ENCODE data around the gene SHISA9. TPM values are rescaled to one million over a fixed set of nuclear protein-coding genes. Genes with fewer than 3 reads are reported as not detected.

The SHISA9 gene
- total RNA-seq, 2 experiments from 2014 or later: 0.02 TPM; not detected in 1

- DNase-seq (no peak), ATAC-seq (no peak)
- peaks cover 6% of the 10 kb centered on the region for H3K9me3 Mint-ChIP-seq (ENCODE audit: low read depth)
- H3K27ac Mint-ChIP-seq: no peak overlapping the region
- ChIA-PET CTCF (interaction anchor here (0.8 kb wide), 1 partner anchor 22 kb away, joined by 3 read pairs; no protein-coding TSS in a partner anchor), POLR2A (no interaction called here)
- no peaks in the 10 kb centered on the region for H3K36me3 Mint-ChIP-seq (ENCODE audit: low read depth)
- no peak overlapping the region for H3K4me3 Mint-ChIP-seq
- intact Hi-C loops (cut with DNase I, micrococcal nuclease): no loop called here
- H3K4me1 Mint-ChIP-seq: no peaks in the 10 kb centered on the region
- H3K27me3 Mint-ChIP-seq: peaks cover 2% of the 10 kb centered on the region
Measured at GRCh38 chr16:13061691-13062090, 160.3 kb downstream of the SHISA9 start.

- H3K27ac Mint-ChIP-seq: no peak overlapping the region
- no peak overlapping the region for H3K4me3 Mint-ChIP-seq
- H3K27me3 Mint-ChIP-seq: peaks cover 2% of the 10 kb centered on the region
- ChIA-PET POLR2A (no interaction called here), CTCF (interaction anchor here (0.8 kb wide), 1 partner anchor 22 kb away, joined by 3 read pairs; no protein-coding TSS in a partner anchor)
- no peak for DNase-seq
- intact Hi-C loops (cut with DNase I, micrococcal nuclease): no loop called here
- H3K9me3 Mint-ChIP-seq (ENCODE audit: low read depth): peaks cover 6% of the 10 kb centered on the region
- no peak for ATAC-seq
- H3K4me1 Mint-ChIP-seq: no peaks in the 10 kb centered on the region
- H3K36me3 Mint-ChIP-seq (ENCODE audit: low read depth): no peaks in the 10 kb centered on the region
Measured at GRCh38 chr16:13062219-13062618, 160.8 kb downstream of the SHISA9 start.

GRCh38 chr16:13063457-13063856, 162.1 kb downstream of the SHISA9 start:
- Mint-ChIP-seq H3K9me3 (ENCODE audit: low read depth) (peaks cover 6% of the 10 kb centered on the region), H3K4me3 (no peak overlapping the region), H3K4me1 (no peaks in the 10 kb centered on the region), H3K27me3 (peaks cover 1% of the 10 kb centered on the region), H3K27ac (no peak overlapping the region), H3K36me3 (ENCODE audit: low read depth) (no peaks in the 10 kb centered on the region)
- ChIA-PET POLR2A (no interaction called here), CTCF (no interaction called here)
- DNase-seq (no peak), ATAC-seq (no peak)
- intact Hi-C loops (cut with DNase I, micrococcal nuclease): no loop called here

- H3K4me3 Mint-ChIP-seq: no peak overlapping the region
- no peak for DNase-seq
- peaks cover 6% of the 10 kb centered on the region for H3K9me3 Mint-ChIP-seq (ENCODE audit: low read depth)
- intact Hi-C loops (cut with DNase I, micrococcal nuclease): no loop called here
- ATAC-seq: no peak
- H3K27ac Mint-ChIP-seq: no peak overlapping the region
- POLR2A ChIA-PET: no interaction called here
- no peaks in the 10 kb centered on the region for H3K4me1 Mint-ChIP-seq
- CTCF ChIA-PET: no interaction called here
- no peaks in the 10 kb centered on the region for H3K36me3 Mint-ChIP-seq (ENCODE audit: low read depth)
- peaks cover 1% of the 10 kb centered on the region for H3K27me3 Mint-ChIP-seq
Measured at GRCh38 chr16:13064821-13065220, 163.4 kb downstream of the SHISA9 start.

GRCh38 chr16:13067648-13068047, 166.2 kb downstream of the SHISA9 start:
- ATAC-seq (no peak), DNase-seq (no peak)
- Mint-ChIP-seq H3K36me3 (ENCODE audit: low read depth) (no peaks in the 10 kb centered on the region), H3K4me1 (no peaks in the 10 kb centered on the region), H3K27me3 (peaks cover 1% of the 10 kb centered on the region), H3K27ac (no peak overlapping the region), H3K9me3 (ENCODE audit: low read depth) (peaks cover 3% of the 10 kb centered on the region), H3K4me3 (no peak overlapping the region)
- intact Hi-C loops (cut with DNase I, micrococcal nuclease): no loop called here
- ChIA-PET POLR2A (no interaction called here), CTCF (interaction anchor here (0.6 kb wide), 1 partner anchor 338 kb away, joined by 5 read pairs; no protein-coding TSS in a partner anchor)

- intact Hi-C loops (cut with DNase I, micrococcal nuclease): no loop called here
- CTCF ChIA-PET: no interaction called here
Measured at GRCh38 chr16:13068912-13069583, 167.7 kb downstream of the SHISA9 start.

GRCh38 chr16:13070268-13070667, 168.9 kb downstream of the SHISA9 start:
- H3K9me3 Mint-ChIP-seq (ENCODE audit: low read depth): peaks cover 3% of the 10 kb centered on the region
- ChIA-PET CTCF (interaction anchor here (0.6 kb wide), 1 partner anchor 743 kb away, joined by 3 read pairs; no protein-coding TSS in a partner anchor), POLR2A (no interaction called here)
- H3K27me3 Mint-ChIP-seq: peaks cover 4% of the 10 kb centered on the region
- H3K4me3 Mint-ChIP-seq: no peak overlapping the region
- H3K36me3 Mint-ChIP-seq (ENCODE audit: low read depth): no peaks in the 10 kb centered on the region
- ATAC-seq: no peak
- H3K4me1 Mint-ChIP-seq: no peaks in the 10 kb centered on the region
- no peak overlapping the region for H3K27ac Mint-ChIP-seq
- intact Hi-C loops (cut with DNase I, micrococcal nuclease): no loop called here
- no peak for DNase-seq

More at GRCh38 chr16:13068912-13069583, 167.7 kb downstream of the SHISA9 start:
- no peaks in the 10 kb centered on the region for H3K36me3 Mint-ChIP-seq (ENCODE audit: low read depth)
- POLR2A ChIA-PET: no interaction called here
- no peak for DNase-seq
- peaks cover 4% of the 10 kb centered on the region for H3K27me3 Mint-ChIP-seq
- H3K27ac Mint-ChIP-seq: no peak overlapping the region
- peaks cover 3% of the 10 kb centered on the region for H3K9me3 Mint-ChIP-seq (ENCODE audit: low read depth)
- no peak overlapping the region for H3K4me3 Mint-ChIP-seq
- ATAC-seq: no peak
- H3K4me1 Mint-ChIP-seq: no peaks in the 10 kb centered on the region

- Mint-ChIP-seq H3K27ac (no peak overlapping the region), H3K4me1 (no peaks in the 10 kb centered on the region), H3K36me3 (ENCODE audit: low read depth) (no peaks in the 10 kb centered on the region), H3K9me3 (ENCODE audit: low read depth) (no peaks in the 10 kb centered on the region), H3K4me3 (no peak overlapping the region), H3K27me3 (peaks cover 6% of the 10 kb centered on the region)
- ATAC-seq (no peak), DNase-seq (no peak)
- POLR2A ChIA-PET: no interaction called here
- intact Hi-C loops (cut with DNase I, micrococcal nuclease): no loop called here
- CTCF ChIA-PET: no interaction called here
Measured at GRCh38 chr16:13076878-13077277, 175.5 kb downstream of the SHISA9 start.

GRCh38 chr16:13077816-13078215, 176.4 kb downstream of the SHISA9 start:
- no peak overlapping the region for H3K27ac Mint-ChIP-seq
- no peaks in the 10 kb centered on the region for H3K4me1 Mint-ChIP-seq
- peaks cover 6% of the 10 kb centered on the region for H3K27me3 Mint-ChIP-seq
- DNase-seq (no peak), ATAC-seq (no peak)
- intact Hi-C loops (cut with DNase I, micrococcal nuclease): no loop called here
- ChIA-PET POLR2A (no interaction called here), CTCF (no interaction called here)
- H3K4me3 Mint-ChIP-seq: no peak overlapping the region
- no peaks in the 10 kb centered on the region for H3K9me3 Mint-ChIP-seq (ENCODE audit: low read depth)
- H3K36me3 Mint-ChIP-seq (ENCODE audit: low read depth): no peaks in the 10 kb centered on the region

- Mint-ChIP-seq H3K4me3 (no peak overlapping the region), H3K4me1 (no peaks in the 10 kb centered on the region), H3K36me3 (ENCODE audit: low read depth) (no peaks in the 10 kb centered on the region), H3K27me3 (peaks cover 3% of the 10 kb centered on the region), H3K27ac (no peak overlapping the region), H3K9me3 (ENCODE audit: low read depth) (no peaks in the 10 kb centered on the region)
- CTCF ChIA-PET: no interaction called here
- no peak for ATAC-seq
- POLR2A ChIA-PET: no interaction called here
- no peak for DNase-seq
- intact Hi-C loops (cut with DNase I, micrococcal nuclease): no loop called here
Measured at GRCh38 chr16:13080531-13080930, 179.1 kb downstream of the SHISA9 start.

GRCh38 chr16:13081825-13082331, 180.5 kb downstream of the SHISA9 start:
- H3K27me3 Mint-ChIP-seq: peaks cover 3% of the 10 kb centered on the region
- intact Hi-C loops (cut with DNase I, micrococcal nuclease): no loop called here
- H3K36me3 Mint-ChIP-seq (ENCODE audit: low read depth): no peaks in the 10 kb centered on the region
- CTCF ChIA-PET: no interaction called here
- H3K9me3 Mint-ChIP-seq (ENCODE audit: low read depth): peaks cover 4% of the 10 kb centered on the region
- H3K4me3 Mint-ChIP-seq: no peak overlapping the region
- H3K27ac Mint-ChIP-seq: no peak overlapping the region
- no peaks in the 10 kb centered on the region for H3K4me1 Mint-ChIP-seq
- DNase-seq: no peak
- no peak for ATAC-seq
- POLR2A ChIA-PET: no interaction called here

GRCh38 chr16:13083681-13084080, 182.3 kb downstream of the SHISA9 start:
- ATAC-seq: no peak
- CTCF ChIA-PET: interaction anchor here (0.9 kb wide), 1 partner anchor 22 kb away, joined by 3 read pairs; no protein-coding TSS in a partner anchor
- DNase-seq: no peak
- intact Hi-C loops (cut with DNase I, micrococcal nuclease): no loop called here
- H3K4me3 Mint-ChIP-seq: no peak overlapping the region
- POLR2A ChIA-PET: no interaction called here
- H3K4me1 Mint-ChIP-seq: no peaks in the 10 kb centered on the region
- H3K9me3 Mint-ChIP-seq (ENCODE audit: low read depth): peaks cover 9% of the 10 kb centered on the region
- no peak overlapping the region for H3K27ac Mint-ChIP-seq
- H3K27me3 Mint-ChIP-seq: peaks cover 1% of the 10 kb centered on the region
- no peaks in the 10 kb centered on the region for H3K36me3 Mint-ChIP-seq (ENCODE audit: low read depth)
